ENCODE data around the gene SLC22A23. TPM values are rescaled to one million over a fixed set of nuclear protein-coding genes. Genes with fewer than 3 reads are reported as not detected.

Gene SLC22A23
- total RNA-seq, 2 experiments from 2014 or later = not detected

DNA sequence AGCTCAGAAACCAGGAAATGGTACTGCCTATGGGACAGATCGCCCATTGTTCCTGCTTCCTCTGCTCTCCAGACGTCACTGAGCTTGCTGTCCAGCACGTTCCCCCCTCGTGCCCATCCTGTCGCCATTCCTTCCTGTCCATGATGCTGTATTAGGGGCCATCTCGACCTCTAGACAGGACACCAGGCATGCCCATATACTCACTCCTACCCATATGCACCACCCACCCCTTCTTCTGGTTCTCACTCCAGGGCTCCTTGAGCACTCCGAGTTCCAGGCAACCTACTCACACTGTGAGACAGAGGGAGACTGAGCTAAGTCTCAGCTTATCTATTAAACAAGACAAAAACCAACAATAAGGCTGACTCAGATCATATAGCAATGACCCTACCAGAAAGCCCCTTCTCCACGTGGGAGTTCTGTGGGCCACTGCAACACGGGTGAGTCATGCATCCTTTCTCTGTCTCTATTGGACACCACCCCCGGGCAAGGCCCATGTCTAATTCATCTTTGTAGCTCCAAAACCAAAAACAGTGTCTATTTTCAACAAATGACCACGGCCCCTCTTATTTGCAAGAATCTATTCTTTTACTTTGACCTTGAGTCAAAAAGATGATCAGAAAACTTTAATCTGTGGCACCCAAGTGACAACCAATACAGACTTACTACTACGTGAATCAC is 132.4 kb downstream of the SLC22A23 start:
- TF ChIP-seq EZH2phosphoT487 (IDR thresholded peaks at IDR 0.05; ENCODE audit: borderline replicate concordance, low read depth, low read length) = no peak
- no peak for TF ChIP-seq CTCF (conservative IDR thresholded peaks at IDR 0.05; ENCODE audit: low read length)
- DNase-seq (ENCODE audit: low spot score) = no peak
- CTCF ChIA-PET (ENCODE audit: unreplicated experiment) = no interaction called here

GRCh38 chr6:3323696-3324261 is 133.1 kb downstream of the SLC22A23 start:
- no peak for TF ChIP-seq EZH2phosphoT487 (IDR thresholded peaks at IDR 0.05; ENCODE audit: borderline replicate concordance, low read depth, low read length)
- TF ChIP-seq CTCF (conservative IDR thresholded peaks at IDR 0.05; ENCODE audit: low read length) = no peak
- Histone ChIP-seq H3K4me3 (ENCODE audit: low read depth, low read length, poor library complexity, severe bottlenecking) (no peak overlapping the region), H3K4me2 (ENCODE audit: low read length) (no peak overlapping the region), H3K36me3 (ENCODE audit: insufficient read depth, low read length) (no peaks in the 10 kb centered on the region), H3K27ac (ENCODE audit: low read depth, low read length, poor library complexity, severe bottlenecking) (no peak overlapping the region), H4K20me1 (ENCODE audit: insufficient read depth, low read length) (no peaks in the 10 kb centered on the region), H3K4me1 (ENCODE audit: insufficient read depth, low read length, poor library complexity, severe bottlenecking) (no peaks in the 10 kb centered on the region), H3K79me2 (ENCODE audit: insufficient read depth, low read depth, low read length) (no peaks in the 10 kb centered on the region), H3K9me3 (ENCODE audit: low read length) (no peaks in the 10 kb centered on the region), H2AFZ (ENCODE audit: low read length) (no peak overlapping the region), H3K9me2 (ENCODE audit: insufficient read depth, low read length) (no peaks in the 10 kb centered on the region)
- no peak for DNase-seq (ENCODE audit: low spot score)
- CTCF ChIA-PET (ENCODE audit: unreplicated experiment) = no interaction called here
- intact Hi-C loops (cut with micrococcal nuclease; ENCODE audit: unreplicated experiment) = no loop called here
- POLR2A ChIA-PET = no interaction called here
- no TSS peak for BruUV-seq (replicated peaks)

More for the DNA sequence above, 132.4 kb downstream of the SLC22A23 start:
- H2AFZ ChIP-seq (ENCODE audit: low read length) = no peak overlapping the region
- no TSS peak for BruUV-seq (replicated peaks)
- H3K79me2 ChIP-seq (ENCODE audit: insufficient read depth, low read depth, low read length) = no peaks in the 10 kb centered on the region
- no peak overlapping the region for H3K4me3 ChIP-seq (ENCODE audit: low read depth, low read length, poor library complexity, severe bottlenecking)
- no peaks in the 10 kb centered on the region for H3K9me3 ChIP-seq (ENCODE audit: low read length)
- H4K20me1 ChIP-seq (ENCODE audit: insufficient read depth, low read length) = no peaks in the 10 kb centered on the region
- no peak overlapping the region for H3K27ac ChIP-seq (ENCODE audit: low read depth, low read length, poor library complexity, severe bottlenecking)
- intact Hi-C loops (cut with micrococcal nuclease; ENCODE audit: unreplicated experiment) = no loop called here
- no peaks in the 10 kb centered on the region for H3K4me1 ChIP-seq (ENCODE audit: insufficient read depth, low read length, poor library complexity, severe bottlenecking)
- H3K9me2 ChIP-seq (ENCODE audit: insufficient read depth, low read length) = no peaks in the 10 kb centered on the region
- no peak overlapping the region for H3K4me2 ChIP-seq (ENCODE audit: low read length)
- no peaks in the 10 kb centered on the region for H3K36me3 ChIP-seq (ENCODE audit: insufficient read depth, low read length)
- POLR2A ChIA-PET = interaction anchor here (1.0 kb wide), 1 partner anchor 14 kb away, joined by 6 read pairs; no protein-coding TSS in a partner anchor

- POLR2A ChIA-PET = interaction anchor here (0.6 kb wide), 1 partner anchor 153 kb away, joined by 3 read pairs; no protein-coding TSS in a partner anchor
- H3K79me2 ChIP-seq (ENCODE audit: insufficient read depth, low read depth, low read length) = no peaks in the 10 kb centered on the region
- TF ChIP-seq CTCF (conservative IDR thresholded peaks at IDR 0.05; ENCODE audit: low read length) = no peak
- no peak for TF ChIP-seq EZH2phosphoT487 (IDR thresholded peaks at IDR 0.05; ENCODE audit: borderline replicate concordance, low read depth, low read length)
- no peak overlapping the region for H3K4me3 ChIP-seq (ENCODE audit: low read depth, low read length, poor library complexity, severe bottlenecking)
- H3K27ac ChIP-seq (ENCODE audit: low read depth, low read length, poor library complexity, severe bottlenecking) = no peak overlapping the region
- H3K36me3 ChIP-seq (ENCODE audit: insufficient read depth, low read length) = no peaks in the 10 kb centered on the region
- no peaks in the 10 kb centered on the region for H4K20me1 ChIP-seq (ENCODE audit: insufficient read depth, low read length)
- no peaks in the 10 kb centered on the region for H3K9me3 ChIP-seq (ENCODE audit: low read length)
- intact Hi-C loops (cut with micrococcal nuclease; ENCODE audit: unreplicated experiment) = no loop called here
- DNase-seq (ENCODE audit: low spot score) = no peak
- no TSS peak for BruUV-seq (replicated peaks)
- H3K4me2 ChIP-seq (ENCODE audit: low read length) = no peak overlapping the region
- CTCF ChIA-PET (ENCODE audit: unreplicated experiment) = no interaction called here
- H3K9me2 ChIP-seq (ENCODE audit: insufficient read depth, low read length) = no peaks in the 10 kb centered on the region
- no peaks in the 10 kb centered on the region for H3K4me1 ChIP-seq (ENCODE audit: insufficient read depth, low read length, poor library complexity, severe bottlenecking)
- H2AFZ ChIP-seq (ENCODE audit: low read length) = no peak overlapping the region
Measured at GRCh38 chr6:3323148-3323547, 133.7 kb downstream of the SLC22A23 start.
